Hair follicle dermal papilla cell (primary cell): ENCODE measurements around the gene PCDHGA5. TPM values are rescaled to one million over a fixed set of nuclear protein-coding genes. Genes with fewer than 3 reads are reported as not detected.

Experiments
- total RNA-seq: library from RNA; depleted of rRNA; stranded (reverse); fragments of >200 nt; gene quantifications from 2 replicates; pipeline ENCODE4 v1.2.3, GENCODE V29; 2012

PCDHGA5 gene
- total RNA-seq, result 3.2 and 4.0 TPM in 2 replicates

GRCh38 chr5:141363952-141364660, at the start of gene PCDHGA5:
PCDHGA5 (plus strand) TSS chr5:141364162; CDS start chr5:141364331, 169 bp downstream.

GRCh38 chr5:141320225-141321169, 43.5 kb upstream of the PCDHGA5 start, which contains the start of gene TAF7:
TAF7 (minus strand) TSS chr5:141320784; CDS start chr5:141320044, 740 bp downstream.

GRCh38 chr5:141330299-141331080, 33.5 kb upstream of the PCDHGA5 start, which contains the start of gene PCDHGA1:
PCDHGA1 (plus strand) TSS chr5:141330514.

GRCh38 chr5:141338538-141339306, 25.2 kb upstream of the PCDHGA5 start, which contains the start of gene PCDHGA2:
PCDHGA2 (plus strand) TSS chr5:141338760.

GRCh38 chr5:141343242-141343952, 20.6 kb upstream of the PCDHGA5 start, which contains the start of gene PCDHGA3:
PCDHGA3 (plus strand) TSS chr5:141343829; CDS start chr5:141344034, 205 bp downstream.

GRCh38 chr5:141349917-141350619, 13.9 kb upstream of the PCDHGA5 start, which contains the start of gene PCDHGB1:
PCDHGB1 (plus strand) TSS chr5:141350099; CDS start chr5:141350261, 162 bp downstream.

GRCh38 chr5:141354900-141355469, 9.0 kb upstream of the PCDHGA5 start, which contains the start of gene PCDHGA4:
PCDHGA4 (plus strand) TSS chr5:141355021; CDS start chr5:141355108, 87 bp downstream.

GRCh38 chr5:141359790-141360426, 4.1 kb upstream of the PCDHGA5 start, which contains the start of gene PCDHGB2:
PCDHGB2 (plus strand) TSS chr5:141359994; CDS start chr5:141360136, 142 bp downstream.

GRCh38 chr5:141369994-141370848, 6.3 kb downstream of the PCDHGA5 start, which contains the start of gene PCDHGB3:
PCDHGB3 (plus strand) TSS chr5:141370242; CDS start chr5:141370395, 153 bp downstream.

GRCh38 chr5:141373673-141374317, 9.8 kb downstream of the PCDHGA5 start, which contains the start of gene PCDHGA6:
PCDHGA6 (plus strand) TSS chr5:141373891; CDS start chr5:141374084, 193 bp downstream.

GRCh38 chr5:141382469-141383294, 18.7 kb downstream of the PCDHGA5 start, which contains the start of gene PCDHGA7:
PCDHGA7 (plus strand) TSS chr5:141382742; CDS start chr5:141382900, 158 bp downstream.

GRCh38 chr5:141387557-141388311, 23.8 kb downstream of the PCDHGA5 start, which contains the start of gene PCDHGB4:
PCDHGB4 (plus strand) TSS chr5:141387698; CDS start chr5:141387885, 187 bp downstream.

GRCh38 chr5:141392429-141393198, 28.7 kb downstream of the PCDHGA5 start, which contains the start of gene PCDHGA8:
PCDHGA8 (plus strand) TSS chr5:141392633; CDS start chr5:141392814, 181 bp downstream.

